ENCODE results near the gene COL15A1.

The COL15A1 gene

DNA sequence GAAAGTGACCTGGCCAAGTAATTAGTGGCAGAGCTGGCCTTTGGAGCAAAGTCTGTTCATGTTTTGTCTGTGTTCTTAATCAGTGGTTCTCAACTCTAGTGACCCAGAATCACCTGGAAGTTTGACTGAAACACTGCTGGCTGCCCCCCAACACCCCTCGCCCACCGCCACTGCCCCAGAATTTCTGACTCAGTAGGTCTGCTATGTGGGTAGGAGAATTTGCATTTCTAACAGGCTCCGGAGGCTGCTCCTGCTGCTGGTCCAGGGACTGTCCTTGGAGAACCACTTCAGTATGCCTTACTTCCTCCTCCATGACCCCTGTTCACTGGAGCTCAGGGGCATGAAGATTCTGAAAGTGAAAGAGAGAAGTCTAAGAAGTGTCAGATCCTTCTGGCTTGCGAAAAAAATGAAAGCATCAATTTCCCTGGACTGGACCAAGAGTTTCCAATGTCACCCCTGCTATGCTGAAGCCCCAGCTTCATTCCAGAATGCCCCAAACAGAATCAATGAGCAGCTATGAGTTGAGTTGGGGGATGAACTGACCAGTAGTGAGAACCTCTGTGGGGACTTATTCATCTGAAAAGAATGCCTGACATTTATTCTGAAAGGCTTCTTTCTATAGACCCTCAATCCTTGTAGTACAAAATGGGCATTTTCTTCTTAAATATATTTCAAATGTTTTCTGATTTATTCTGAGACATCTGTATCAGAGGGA is 20.8 kb upstream of the COL15A1 start:
- CTCF ChIA-PET = no interaction called here
- POLR2A ChIA-PET = no interaction called here

DNA sequence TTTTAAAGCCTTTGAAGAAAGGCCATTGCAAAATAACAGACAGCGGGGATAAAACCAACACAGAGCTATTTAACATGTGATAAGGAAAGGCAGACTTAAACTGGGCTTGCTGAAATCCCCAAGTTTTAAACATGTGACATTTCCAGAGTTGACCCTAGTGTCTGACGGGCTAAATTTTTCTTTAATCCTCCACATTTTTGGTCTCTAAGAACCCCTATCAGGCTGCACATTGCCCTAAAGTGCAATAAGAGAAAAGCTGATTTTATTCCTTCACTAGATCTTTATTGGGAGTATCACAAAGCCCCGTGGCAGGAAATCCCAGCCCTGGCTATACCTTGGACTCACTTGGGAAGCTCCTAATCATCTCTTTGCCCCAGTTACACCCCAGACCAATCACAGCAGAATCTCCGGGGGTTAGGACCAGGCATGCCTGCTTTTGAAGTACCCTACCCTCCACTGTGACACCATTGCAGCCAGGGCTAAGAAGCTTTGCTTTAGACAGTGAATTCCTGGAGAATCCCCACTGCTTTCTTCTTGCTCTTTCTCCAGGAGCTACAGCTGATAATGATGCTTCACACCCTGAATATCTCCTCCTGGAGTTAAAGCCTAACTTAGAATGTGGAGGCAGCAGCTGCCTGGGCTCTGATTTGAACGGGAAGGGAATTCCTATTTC is 20.1 kb upstream of the COL15A1 start:
- TF ChIP-seq NFRKB (IDR thresholded peaks at IDR 0.05) = no peak
- TF ChIP-seq L3MBTL2 (conservative IDR thresholded peaks at IDR 0.05) = no peak
- TF ChIP-seq FOXA1 (IDR thresholded peaks at IDR 0.05) = no peak
- TF ChIP-seq TARDBP (IDR thresholded peaks at IDR 0.05) = no peak
- TF ChIP-seq BHLHE40 (IDR thresholded peaks at IDR 0.05; ENCODE audit: borderline replicate concordance) = no peak
- TF ChIP-seq ARNT (IDR thresholded peaks at IDR 0.05) = no peak
- TF ChIP-seq SP1 (IDR thresholded peaks at IDR 0.05) = no peak
- TF ChIP-seq PKNOX1 (IDR thresholded peaks at IDR 0.05) = no peak
- TF ChIP-seq LEF1 (IDR thresholded peaks at IDR 0.05; ENCODE audit: borderline replicate concordance) = no peak
- TF ChIP-seq FOXM1 (IDR thresholded peaks at IDR 0.05; ENCODE audit: borderline replicate concordance) = no peak
- no peak for TF ChIP-seq ZNF384 (IDR thresholded peaks at IDR 0.05)
- TF ChIP-seq ELF4 (IDR thresholded peaks at IDR 0.05) = no peak
- no peak for TF ChIP-seq HDGF (IDR thresholded peaks at IDR 0.05; ENCODE audit: borderline replicate concordance)
- no peak for TF ChIP-seq FOXK2 (IDR thresholded peaks at IDR 0.05)
- no peak for TF ChIP-seq SUZ12 (IDR thresholded peaks at IDR 0.05)
- no peak for TF ChIP-seq CTBP1 (IDR thresholded peaks at IDR 0.05; ENCODE audit: borderline replicate concordance)
- POLR2A ChIA-PET = no interaction called here
- no peak for DNase-seq (ENCODE audit: extremely low spot score)
- CTCF ChIA-PET = no interaction called here

More for the DNA sequence above, 20.8 kb upstream of the COL15A1 start:
- no peak for TF ChIP-seq L3MBTL2 (conservative IDR thresholded peaks at IDR 0.05)
- TF ChIP-seq NFRKB (IDR thresholded peaks at IDR 0.05) = no peak
- no peak for TF ChIP-seq BHLHE40 (IDR thresholded peaks at IDR 0.05; ENCODE audit: borderline replicate concordance)
- no peak for TF ChIP-seq FOXM1 (IDR thresholded peaks at IDR 0.05; ENCODE audit: borderline replicate concordance)
- TF ChIP-seq ZNF384 (IDR thresholded peaks at IDR 0.05) = no peak
- TF ChIP-seq PKNOX1 (IDR thresholded peaks at IDR 0.05) = no peak
- TF ChIP-seq SP1 (IDR thresholded peaks at IDR 0.05) = no peak
- no peak for TF ChIP-seq FOXK2 (IDR thresholded peaks at IDR 0.05)
- no peak for TF ChIP-seq HDGF (IDR thresholded peaks at IDR 0.05; ENCODE audit: borderline replicate concordance)
- no peak for DNase-seq (ENCODE audit: extremely low spot score)

DNA sequence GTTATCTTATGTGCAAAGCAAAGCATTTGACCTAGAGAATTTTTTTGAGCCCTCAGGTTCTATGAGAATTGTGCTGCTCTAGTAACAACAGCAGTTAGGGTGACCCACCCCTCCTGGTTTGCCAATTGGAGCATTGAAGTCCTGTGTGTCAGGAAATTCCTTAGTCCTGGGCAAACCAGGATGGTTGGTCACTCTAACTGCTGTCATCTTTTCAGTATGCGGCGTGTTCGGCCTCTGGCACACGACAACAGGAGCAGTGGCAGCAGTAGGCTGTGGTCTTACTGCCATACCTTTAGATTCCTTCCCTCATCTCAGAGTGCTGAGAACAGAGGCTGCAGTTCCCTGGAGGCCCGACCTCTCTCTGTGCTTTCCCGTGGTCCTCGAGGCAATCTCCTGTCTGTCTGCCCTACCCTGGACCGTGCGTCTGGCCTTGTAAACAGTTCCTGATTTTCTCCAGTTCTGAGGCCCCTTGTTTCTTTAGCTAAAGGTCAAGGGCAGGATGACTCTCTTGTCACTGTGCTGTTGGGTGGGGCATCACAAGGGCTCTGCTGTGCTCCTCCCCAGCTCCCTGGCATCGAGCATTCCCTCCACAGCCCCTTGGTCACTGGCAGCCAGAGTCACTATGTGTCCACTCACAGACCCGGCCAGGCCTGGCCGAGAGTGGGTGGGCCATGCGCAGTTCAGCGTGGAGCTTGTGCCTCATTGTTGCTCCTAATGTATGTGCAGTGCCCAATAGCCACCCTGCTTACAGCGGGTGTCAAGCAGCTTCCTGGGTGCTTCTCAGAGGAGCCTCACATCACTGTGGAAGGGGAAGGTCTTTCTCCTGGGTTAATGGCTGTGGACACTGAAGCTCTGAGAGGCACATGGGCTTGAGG is 18.5 kb upstream of the COL15A1 start:
- TF ChIP-seq ZNF384 (IDR thresholded peaks at IDR 0.05) = no peak
- TF ChIP-seq SP1 (IDR thresholded peaks at IDR 0.05) = no peak
- no peak for TF ChIP-seq FOXA1 (IDR thresholded peaks at IDR 0.05)
- TF ChIP-seq CTBP1 (IDR thresholded peaks at IDR 0.05; ENCODE audit: borderline replicate concordance) = no peak
- TF ChIP-seq PKNOX1 (IDR thresholded peaks at IDR 0.05) = no peak
- TF ChIP-seq BHLHE40 (IDR thresholded peaks at IDR 0.05; ENCODE audit: borderline replicate concordance) = no peak
- no peak for TF ChIP-seq SUZ12 (IDR thresholded peaks at IDR 0.05)
- no peak for TF ChIP-seq NFRKB (IDR thresholded peaks at IDR 0.05)
- TF ChIP-seq FOXK2 (IDR thresholded peaks at IDR 0.05) = no peak
- TF ChIP-seq ELF4 (IDR thresholded peaks at IDR 0.05) = no peak
- TF ChIP-seq TARDBP (IDR thresholded peaks at IDR 0.05) = no peak
- POLR2A ChIA-PET = no interaction called here
- CTCF ChIA-PET = no interaction called here
- no peak for DNase-seq (ENCODE audit: extremely low spot score)

DNA sequence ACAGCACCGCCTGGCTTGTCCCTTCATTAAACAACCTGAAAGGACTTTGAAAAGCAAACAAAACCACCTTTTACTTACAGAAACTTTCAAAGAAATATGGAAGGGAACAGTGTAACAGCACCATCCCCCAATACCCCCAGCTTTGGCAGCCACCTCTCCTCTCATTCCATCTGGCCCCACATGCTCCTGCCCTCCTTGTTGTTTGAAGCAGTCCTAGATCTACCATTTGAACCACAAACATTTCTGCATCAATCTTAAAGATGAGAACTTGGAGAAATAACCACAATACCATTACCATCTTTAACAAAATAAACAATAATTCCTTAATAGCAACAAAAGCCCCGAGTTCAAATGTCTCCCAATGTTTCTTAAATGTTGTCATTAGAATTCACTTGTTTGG is 17.8 kb upstream of the COL15A1 start:
- CTCF ChIA-PET = no interaction called here
- POLR2A ChIA-PET = no interaction called here
- no peak for DNase-seq (ENCODE audit: extremely low spot score)
- TF ChIP-seq ZNF384 (IDR thresholded peaks at IDR 0.05) = no peak
- no peak for TF ChIP-seq CTBP1 (IDR thresholded peaks at IDR 0.05; ENCODE audit: borderline replicate concordance)
- TF ChIP-seq TARDBP (IDR thresholded peaks at IDR 0.05) = no peak
- TF ChIP-seq FOXA1 (IDR thresholded peaks at IDR 0.05) = no peak

DNA sequence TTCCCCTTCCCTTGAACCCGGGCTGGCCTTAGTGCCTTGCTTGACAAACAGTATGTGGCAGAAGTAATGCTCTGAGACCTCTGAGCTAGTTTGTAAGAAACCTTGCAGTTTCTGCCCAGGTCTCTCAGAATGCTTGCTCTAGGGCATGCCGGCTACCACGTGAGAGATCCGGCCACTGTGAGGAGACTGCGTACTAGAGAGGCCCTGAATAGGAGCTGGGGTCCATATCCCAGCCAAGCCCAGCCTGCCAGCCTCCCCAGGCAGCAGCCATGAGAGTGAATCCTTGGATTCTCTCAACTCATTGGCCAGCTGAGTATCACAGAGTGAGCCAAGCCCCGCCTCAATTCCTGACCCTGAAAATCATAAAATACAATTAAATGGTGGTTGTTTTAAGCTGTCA is 16.0 kb upstream of the COL15A1 start:
- no peak for DNase-seq (ENCODE audit: extremely low spot score)
- ChIA-PET POLR2A (no interaction called here), CTCF (interaction anchor here (0.6 kb wide), 1 partner anchor 55 kb away, joined by 3 read pairs; no protein-coding TSS in a partner anchor)
- TF ChIP-seq SUZ12 (IDR thresholded peaks at IDR 0.05) (no peak), NFRKB (IDR thresholded peaks at IDR 0.05) (no peak)

DNA sequence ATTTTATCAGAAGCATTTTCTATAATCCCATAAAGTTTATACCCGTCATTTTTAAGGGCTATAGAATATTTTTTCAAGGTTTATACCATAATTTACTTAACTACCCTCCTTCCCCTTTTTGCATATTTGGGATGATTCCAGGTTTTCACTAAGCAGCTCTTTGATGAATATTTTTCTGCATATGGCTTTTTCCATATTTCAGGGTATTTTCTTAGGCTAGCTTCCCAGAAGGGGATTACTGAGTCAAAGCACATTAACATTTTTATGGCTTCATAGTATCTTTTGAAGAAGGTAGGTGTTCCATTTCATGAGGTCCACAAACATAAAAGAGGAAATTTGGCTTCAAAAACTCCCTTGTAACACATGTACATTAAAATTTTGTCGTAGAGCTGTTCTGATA is 14.6 kb upstream of the COL15A1 start:
- CTCF ChIA-PET = interaction anchor here (0.6 kb wide), 1 partner anchor 1243 kb away, joined by 5 read pairs; no protein-coding TSS in a partner anchor
- TF ChIP-seq CTBP1 (IDR thresholded peaks at IDR 0.05; ENCODE audit: borderline replicate concordance) = no peak
- TF ChIP-seq SUZ12 (IDR thresholded peaks at IDR 0.05) = no peak
- TF ChIP-seq PKNOX1 (IDR thresholded peaks at IDR 0.05) = no peak
- TF ChIP-seq L3MBTL2 (conservative IDR thresholded peaks at IDR 0.05) = no peak
- TF ChIP-seq SP1 (IDR thresholded peaks at IDR 0.05) = no peak
- no peak for TF ChIP-seq LEF1 (IDR thresholded peaks at IDR 0.05; ENCODE audit: borderline replicate concordance)
- TF ChIP-seq ELF4 (IDR thresholded peaks at IDR 0.05) = no peak
- no peak for TF ChIP-seq TARDBP (IDR thresholded peaks at IDR 0.05)
- TF ChIP-seq FOXM1 (IDR thresholded peaks at IDR 0.05; ENCODE audit: borderline replicate concordance) = no peak
- POLR2A ChIA-PET = interaction anchor here (1.0 kb wide), 1 partner anchor 14 kb away, joined by 3 read pairs; no protein-coding TSS in a partner anchor
- no peak for DNase-seq (ENCODE audit: extremely low spot score)
